Common myeloid progenitor, CD34-positive (primary cell): ENCODE results near the gene PPP1R12B.
A peak's percentile ranks its signal among the peaks of the same experiment; 100 is the strongest.

Experiments used
- CTCF ChIA-PET: fragments of 350-600 bp; sonication (Branson Sonifier 250); formaldehyde crosslinking; loops from one replicate; lab custom pipeline; 2021; ENCODE audit warnings: antibody characterized with exemption; lab: Charles Lee
- POLR2A ChIA-PET: fragments of 350-600 bp; sonication (Branson Sonifier 250); formaldehyde crosslinking; loops from one replicate; lab custom pipeline; 2021; ENCODE audit warnings: antibody characterized with exemption; lab: Charles Lee
- DNase-seq, 3 donors: peaks; one replicate each; pipeline versions ENCODE4 v3.0.0 to v3.0.0-alpha.2; 2013
- H3K27ac ChIP-seq, 2 experiments: 1 replicate in 1 of 2; 2 replicates in 1 of 2; pipeline ENCODE4 v1.7.0; 2013; ENCODE audit warnings: inconsistent platforms in 2 of 2, low read length in 2 of 2, mild to moderate bottlenecking in 2 of 2, low read depth in 1 of 2, moderate library complexity in 1 of 2; ENCODE audit not compliant: severe bottlenecking in 2 of 2, insufficient read depth in 1 of 2, poor library complexity in 1 of 2
- H3K27me3 ChIP-seq, 5 experiments: replicated peaks in 2 of 5; 1 replicate in 3 of 5; 2 replicates in 2 of 5; pipeline versions ENCODE4 v1.6.1 to v1.7.0; 2013; ENCODE audit warnings: low read length in 4 of 5, mild to moderate bottlenecking in 2 of 5, moderate library complexity in 2 of 5, inconsistent platforms in 1 of 5; ENCODE audit not compliant: insufficient read depth in 5 of 5, control insufficient read depth in 4 of 5
- H3K36me3 ChIP-seq, 4 experiments: 1 replicate in 2 of 4; 2 replicates in 2 of 4; pipeline versions ENCODE4 v1.6.1 to v1.7.0; 2013; ENCODE audit warnings: low read length in 3 of 4, control low read depth in 1 of 4, mild to moderate bottlenecking in 1 of 4; ENCODE audit not compliant: control insufficient read depth in 4 of 4, insufficient read depth in 4 of 4
- H3K4me1 ChIP-seq, 4 experiments: 1 replicate in 3 of 4; 2 replicates in 1 of 4; pipeline versions ENCODE4 v1.6.1 to v1.7.1; 2013; ENCODE audit warnings: low read length in 3 of 4, mild to moderate bottlenecking in 3 of 4, control low read depth in 1 of 4, inconsistent platforms in 1 of 4, moderate library complexity in 1 of 4; ENCODE audit not compliant: control insufficient read depth in 4 of 4, insufficient read depth in 4 of 4; ENCODE audit errors: control extremely low read depth in 1 of 4
- H3K4me3 ChIP-seq, 7 experiments: 1 replicate in 4 of 7; 2 replicates in 3 of 7; pipeline versions ENCODE4 v1.5.1 to v1.7.0; 2013; ENCODE audit warnings: mild to moderate bottlenecking in 7 of 7, low read length in 6 of 7, moderate library complexity in 6 of 7, inconsistent platforms in 2 of 7, low read depth in 2 of 7, control low read depth in 1 of 7; ENCODE audit not compliant: insufficient read depth in 4 of 7, control insufficient read depth in 1 of 7; ENCODE audit errors: extremely low read depth in 1 of 7
- H3K9me3 ChIP-seq, 5 experiments: 1 replicate in 4 of 5; 2 replicates in 1 of 5; pipeline versions ENCODE4 v1.6.1 to v1.7.1; 2013; ENCODE audit warnings: low read length in 4 of 5, mild to moderate bottlenecking in 2 of 5, inconsistent platforms in 1 of 5, low read depth in 1 of 5, moderate library complexity in 1 of 5; ENCODE audit not compliant: control insufficient read depth in 4 of 5, insufficient read depth in 2 of 5; ENCODE audit errors: control extremely low read depth in 1 of 5
- WGBS: methylation state at CpG from one replicate; pipeline ENCODE4 v1.1.5; 2013; ENCODE audit not compliant: insufficient coverage; 5-methylcytosine and 5-hydroxymethylcytosine counted together

The PPP1R12B gene

DNA sequence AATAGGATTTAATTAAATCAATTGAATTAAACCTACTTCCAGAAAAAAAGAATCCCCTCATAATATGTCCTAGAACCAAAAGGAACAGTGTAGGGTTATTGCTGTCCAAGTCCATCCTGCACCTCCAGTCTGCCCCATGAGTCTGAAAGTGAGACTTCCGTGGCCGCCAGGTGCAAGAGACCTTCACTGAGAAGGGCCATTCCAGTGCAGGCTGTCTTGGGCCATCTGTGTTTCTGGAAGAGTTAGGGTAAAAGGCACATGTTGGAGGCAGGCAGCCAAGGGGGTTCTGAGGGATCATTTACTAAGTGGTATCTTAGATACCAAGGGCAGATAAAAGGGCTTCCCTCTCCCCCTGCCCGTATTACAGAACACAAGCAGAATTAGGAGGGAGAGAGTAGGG is 37.8 kb upstream of the PPP1R12B start:
- H3K9me3 ChIP-seq = no peaks in the 10 kb centered on the region
- peaks cover 0 to 9% (median 0%) of the 10 kb centered on the region in 4 experiments for H3K4me1 ChIP-seq
- POLR2A ChIA-PET = no interaction called here
- no peaks in the 10 kb centered on the region for H3K36me3 ChIP-seq
- CTCF ChIA-PET = no interaction called here
- H3K27ac ChIP-seq = no peak overlapping the region
- H3K27me3 ChIP-seq = peaks cover 0 to 25% (median 7%) of the 10 kb centered on the region in 5 experiments
- no peak for DNase-seq
- H3K4me3 ChIP-seq = no peak overlapping the region
- 89% methylated on average over 3 of the region's 3 CpGs for WGBS

- WGBS = 2% methylated on average over 14 of the region's 14 CpGs
- ChIA-PET POLR2A (no interaction called here), CTCF (interaction anchor here (0.6 to 1.4 kb wide), 8 partner anchors 21 to 147 kb away, joined by 3 to 7 read pairs (median 3); no protein-coding TSS in a partner anchor)
- no peaks in the 10 kb centered on the region for H3K36me3 ChIP-seq
- no peak overlapping the region for H3K4me3 ChIP-seq
- H3K27ac ChIP-seq = no peak overlapping the region
- no peak for DNase-seq
- H3K9me3 ChIP-seq = no peaks in the 10 kb centered on the region
- H3K4me1 ChIP-seq = peaks cover 0 to 9% (median 0%) of the 10 kb centered on the region in 4 experiments
- H3K27me3 ChIP-seq = peaks cover 0 to 25% (median 7%) of the 10 kb centered on the region in 5 experiments
Measured at GRCh38 chr1:202311875-202312635, 36.4 kb upstream of the PPP1R12B start.

- Histone ChIP-seq H3K4me3 (no peak overlapping the region), H3K4me1 (peaks cover 0 to 6% (median 0%) of the 10 kb centered on the region in 4 experiments), H3K27me3 (peaks cover 0 to 20% (median 9%) of the 10 kb centered on the region in 5 experiments), H3K9me3 (no peaks in the 10 kb centered on the region), H3K27ac (no peak overlapping the region), H3K36me3 (no peaks in the 10 kb centered on the region)
- ChIA-PET POLR2A (no interaction called here), CTCF (interaction anchor here (0.9 to 7.5 kb wide), 21 partner anchors 10 to 161 kb away, joined by 3 to 119 read pairs (median 7); partner anchors contain the start of genes LGR6, PTPN7 and UBE2T)
- WGBS = 4% methylated on average over 4 of the region's 9 CpGs
- DNase-seq = peak; percentile 78 to 86 (median 81)
Measured at GRCh38 chr1:202315576-202316168, 32.8 kb upstream of the PPP1R12B start.

DNA sequence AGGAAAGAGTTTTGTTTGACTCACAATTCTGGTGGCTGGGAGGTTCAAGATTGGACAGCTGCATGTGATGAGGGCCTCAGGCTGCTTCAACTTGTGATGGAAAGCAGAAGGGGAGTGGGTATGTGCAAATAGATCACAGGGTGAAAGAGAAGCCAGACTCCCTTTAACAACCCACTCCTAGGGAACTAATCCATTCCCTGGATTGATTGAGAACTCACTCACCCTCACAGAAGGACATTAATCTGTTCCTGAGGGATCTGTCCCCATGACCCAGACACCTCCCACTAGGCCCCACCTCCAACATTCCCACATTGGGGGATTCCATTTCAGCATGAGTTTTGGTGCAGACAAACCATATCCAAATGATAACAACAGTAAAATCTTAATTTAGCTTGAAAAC is 32.3 kb upstream of the PPP1R12B start:
- no peaks in the 10 kb centered on the region for H3K9me3 ChIP-seq
- peak in 2 of 3 donors; percentile 18 to 26 for DNase-seq
- ChIA-PET CTCF (interaction anchor here (0.6 to 7.5 kb wide), 23 partner anchors 10 to 161 kb away, joined by 3 to 119 read pairs (median 6); partner anchors contain the start of genes LGR6, PTPN7 and UBE2T), POLR2A (no interaction called here)
- H3K4me1 ChIP-seq = peaks cover 0 to 6% (median 0%) of the 10 kb centered on the region in 4 experiments
- H3K4me3 ChIP-seq = no peak overlapping the region
- peaks cover 0 to 22% (median 9%) of the 10 kb centered on the region in 5 experiments for H3K27me3 ChIP-seq
- H3K36me3 ChIP-seq = no peaks in the 10 kb centered on the region
- H3K27ac ChIP-seq = no peak overlapping the region

DNA sequence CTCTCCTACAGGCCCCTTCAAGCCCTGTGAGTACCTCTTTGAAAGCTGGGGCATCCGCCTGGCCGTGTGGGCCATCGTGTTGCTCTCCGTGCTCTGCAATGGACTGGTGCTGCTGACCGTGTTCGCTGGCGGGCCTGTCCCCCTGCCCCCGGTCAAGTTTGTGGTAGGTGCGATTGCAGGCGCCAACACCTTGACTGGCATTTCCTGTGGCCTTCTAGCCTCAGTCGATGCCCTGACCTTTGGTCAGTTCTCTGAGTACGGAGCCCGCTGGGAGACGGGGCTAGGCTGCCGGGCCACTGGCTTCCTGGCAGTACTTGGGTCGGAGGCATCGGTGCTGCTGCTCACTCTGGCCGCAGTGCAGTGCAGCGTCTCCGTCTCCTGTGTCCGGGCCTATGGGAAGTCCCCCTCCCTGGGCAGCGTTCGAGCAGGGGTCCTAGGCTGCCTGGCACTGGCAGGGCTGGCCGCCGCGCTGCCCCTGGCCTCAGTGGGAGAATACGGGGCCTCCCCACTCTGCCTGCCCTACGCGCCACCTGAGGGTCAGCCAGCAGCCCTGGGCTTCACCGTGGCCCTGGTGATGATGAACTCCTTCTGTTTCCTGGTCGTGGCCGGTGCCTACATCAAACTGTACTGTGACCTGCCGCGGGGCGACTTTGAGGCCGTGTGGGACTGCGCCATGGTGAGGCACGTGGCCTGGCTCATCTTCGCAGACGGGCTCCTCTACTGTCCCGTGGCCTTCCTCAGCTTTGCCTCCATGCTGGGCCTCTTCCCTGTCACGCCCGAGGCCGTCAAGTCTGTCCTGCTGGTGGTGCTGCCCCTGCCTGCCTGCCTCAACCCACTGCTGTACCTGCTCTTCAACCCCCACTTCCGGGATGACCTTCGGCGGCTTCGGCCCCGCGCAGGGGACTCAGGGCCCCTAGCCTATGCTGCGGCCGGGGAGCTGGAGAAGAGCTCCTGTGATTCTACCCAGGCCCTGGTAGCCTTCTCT is 30.3 kb upstream of the PPP1R12B start:
- WGBS = 96% methylated on average over 45 of the region's 52 CpGs
- Histone ChIP-seq H3K4me3 (no peak overlapping the region), H3K4me1 (no peaks in the 10 kb centered on the region), H3K36me3 (no peaks in the 10 kb centered on the region), H3K27me3 (peaks cover 0 to 16% (median 4%) of the 10 kb centered on the region in 5 experiments), H3K27ac (no peak overlapping the region), H3K9me3 (no peaks in the 10 kb centered on the region)
- no peak for DNase-seq
- POLR2A ChIA-PET = no interaction called here
- CTCF ChIA-PET = interaction anchor here (1.2 to 7.5 kb wide), 6 partner anchors 9 to 129 kb away, joined by 3 to 119 read pairs (median 18); partner anchors contain the start of gene LGR6

GRCh38 chr1:202319381-202320080 is 29.0 kb upstream of the PPP1R12B start:
- DNase-seq = no peak
- ChIA-PET CTCF (interaction anchor here (1.3 to 7.5 kb wide), 2 partner anchors 45 to 130 kb away, joined by 7 to 119 read pairs; partner anchors contain the start of gene LGR6), POLR2A (no interaction called here)
- Histone ChIP-seq H3K4me1 (no peaks in the 10 kb centered on the region), H3K27ac (no peak overlapping the region), H3K4me3 (no peak overlapping the region), H3K9me3 (no peaks in the 10 kb centered on the region), H3K36me3 (no peaks in the 10 kb centered on the region), H3K27me3 (peaks cover 0 to 13% (median 0%) of the 10 kb centered on the region in 5 experiments)
- no CpG with 5 or more reads among the region's 4 CpGs for WGBS
